ENCODE data around the gene FIGNL1. TPM values are rescaled to one million over a fixed set of nuclear protein-coding genes. Genes with fewer than 3 reads are reported as not detected.

The FIGNL1 gene
- total RNA-seq, 2 experiments from 2014 or later, result 10.4 to 11.5 TPM

GRCh38 chr7:50400114-50400513 is 50.0 kb downstream of the FIGNL1 start:
- ATAC-seq (ENCODE audit: poor library complexity) (no peak), DNase-seq (no peak)
- Histone ChIP-seq H3K4me3 (ENCODE audit: low read length) (no peak overlapping the region), H3K36me3 (ENCODE audit: insufficient read depth, low read length) (peaks cover 89% of the 10 kb centered on the region), H3K4me1 (ENCODE audit: insufficient read depth, low read length) (peaks cover 36% of the 10 kb centered on the region), H3K27ac (ENCODE audit: low read depth in 1 of 2, low read length in 2 of 2) (no peak overlapping the region), H3K27me3 (ENCODE audit: control insufficient read depth in 1 of 2, insufficient read depth in 2 of 2, low read length in 2 of 2) (no peaks in the 10 kb centered on the region), H3K9me3 (ENCODE audit: control insufficient read depth in 1 of 2, insufficient read depth in 1 of 2, low read length in 2 of 2) (no peaks in the 10 kb centered on the region)
- no peaks in the 10 kb centered on the region for H3K27me3 Mint-ChIP-seq
- no peaks in the 10 kb centered on the region for H3K9me3 Mint-ChIP-seq
- TF ChIP-seq CTCF (IDR thresholded peaks at IDR 0.05), result no peak
- ChIA-PET POLR2A (no interaction called here), CTCF (no interaction called here)
- H3K27ac Mint-ChIP-seq, result no peak overlapping the region
- intact Hi-C loops (cut with DNase I, micrococcal nuclease), result no loop called here
- H3K4me3 Mint-ChIP-seq, result no peak overlapping the region
- H3K4me1 Mint-ChIP-seq (ENCODE audit: low read depth), result peaks cover 78% of the 10 kb centered on the region
- peaks cover 88% of the 10 kb centered on the region for H3K36me3 Mint-ChIP-seq (ENCODE audit: low read depth)

DNA sequence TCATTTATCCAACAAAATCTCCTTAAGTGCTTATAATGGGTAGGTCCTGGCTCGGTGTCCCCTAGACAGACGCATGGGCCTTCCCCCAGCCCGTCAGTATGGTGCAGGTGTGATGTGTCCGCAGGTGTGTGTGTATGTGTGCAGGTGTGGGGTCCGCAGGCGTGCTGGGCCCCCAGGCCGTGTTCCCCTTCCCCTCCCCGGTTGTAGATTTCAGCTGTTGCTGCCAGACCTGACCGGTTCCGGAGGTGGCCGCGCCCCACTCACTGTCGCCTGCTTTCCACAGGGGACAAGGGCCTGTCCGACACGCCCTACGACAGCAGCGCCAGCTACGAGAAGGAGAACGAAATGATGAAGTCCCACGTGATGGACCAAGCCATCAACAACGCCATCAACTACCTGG is 50.5 kb downstream of the FIGNL1 start:
- DNase-seq (no peak), ATAC-seq (ENCODE audit: poor library complexity) (no peak)
- H3K27me3 ChIP-seq (ENCODE audit: control insufficient read depth in 1 of 2, insufficient read depth in 2 of 2, low read length in 2 of 2), result no peaks in the 10 kb centered on the region
- peaks cover 78% of the 10 kb centered on the region for H3K4me1 Mint-ChIP-seq (ENCODE audit: low read depth)
- H3K27me3 Mint-ChIP-seq, result no peaks in the 10 kb centered on the region
- TF ChIP-seq CTCF (IDR thresholded peaks at IDR 0.05), result no peak
- no peaks in the 10 kb centered on the region for H3K9me3 Mint-ChIP-seq
- peaks cover 34% of the 10 kb centered on the region for H3K4me1 ChIP-seq (ENCODE audit: insufficient read depth, low read length)
- H3K36me3 Mint-ChIP-seq (ENCODE audit: low read depth), result peaks cover 91% of the 10 kb centered on the region
- no peak overlapping the region for H3K4me3 Mint-ChIP-seq
- H3K4me3 ChIP-seq (ENCODE audit: low read length), result no peak overlapping the region
- H3K36me3 ChIP-seq (ENCODE audit: insufficient read depth, low read length), result peaks cover 93% of the 10 kb centered on the region
- POLR2A ChIA-PET, result no interaction called here
- H3K27ac ChIP-seq (ENCODE audit: low read depth in 1 of 2, low read length in 2 of 2), result no peak overlapping the region
- H3K9me3 ChIP-seq (ENCODE audit: control insufficient read depth in 1 of 2, insufficient read depth in 1 of 2, low read length in 2 of 2), result no peaks in the 10 kb centered on the region
- CTCF ChIA-PET, result interaction anchor here (0.9 kb wide), 1 partner anchor 21 kb away, joined by 3 read pairs; no protein-coding TSS in a partner anchor
- intact Hi-C loops (cut with DNase I, micrococcal nuclease), result no loop called here
- no peak overlapping the region for H3K27ac Mint-ChIP-seq

DNA sequence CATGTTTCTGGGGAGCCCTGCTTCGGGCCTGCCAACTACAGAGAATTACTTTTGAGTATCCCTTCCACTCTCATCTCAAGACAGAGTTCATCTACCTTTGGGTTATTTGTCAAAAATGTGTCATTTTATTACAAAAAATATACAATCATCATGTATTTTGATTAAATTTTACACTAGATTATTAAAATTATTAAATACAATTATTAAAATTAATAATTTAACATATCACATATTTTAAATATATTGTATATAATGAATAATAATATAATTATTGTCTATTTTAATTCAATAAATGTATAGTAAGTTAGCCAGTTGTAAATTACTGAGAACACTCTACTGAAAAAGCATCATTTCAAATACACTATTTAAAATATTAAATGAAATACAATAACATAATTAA is 50.9 kb downstream of the FIGNL1 start:
- POLR2A ChIA-PET, result interaction anchor here (0.8 to 1.1 kb wide), 2 partner anchors 25 to 26 kb away, joined by 3 read pairs; no protein-coding TSS in a partner anchor
- Mint-ChIP-seq H3K9me3 (no peaks in the 10 kb centered on the region), H3K4me1 (ENCODE audit: low read depth) (peaks cover 78% of the 10 kb centered on the region), H3K27ac (peak overlapping the region; percentile 94), H3K36me3 (ENCODE audit: low read depth) (peaks cover 91% of the 10 kb centered on the region), H3K4me3 (no peak overlapping the region), H3K27me3 (no peaks in the 10 kb centered on the region)
- Histone ChIP-seq H3K4me1 (ENCODE audit: insufficient read depth, low read length) (peaks cover 35% of the 10 kb centered on the region), H3K4me3 (ENCODE audit: low read length) (no peak overlapping the region), H3K36me3 (ENCODE audit: insufficient read depth, low read length) (peaks cover 93% of the 10 kb centered on the region), H3K9me3 (ENCODE audit: control insufficient read depth in 1 of 2, insufficient read depth in 1 of 2, low read length in 2 of 2) (no peaks in the 10 kb centered on the region), H3K27me3 (ENCODE audit: control insufficient read depth in 1 of 2, insufficient read depth in 2 of 2, low read length in 2 of 2) (no peaks in the 10 kb centered on the region), H3K27ac (ENCODE audit: low read depth in 1 of 2, low read length in 2 of 2) (no peak overlapping the region)
- ATAC-seq (ENCODE audit: poor library complexity) (no peak), DNase-seq (no peak)
- intact Hi-C loops (cut with DNase I, micrococcal nuclease), result no loop called here
- CTCF ChIA-PET, result interaction anchor here (0.9 kb wide), 1 partner anchor 21 kb away, joined by 3 read pairs; no protein-coding TSS in a partner anchor
- no peak for TF ChIP-seq CTCF (IDR thresholded peaks at IDR 0.05)
